ENCODE results near the gene SKIC8. TPM values are rescaled to one million over a fixed set of nuclear protein-coding genes. Genes with fewer than 3 reads are reported as not detected.

Gene SKIC8
- total RNA-seq, 2 experiments from 2014 or later: 40.5 to 48.1 TPM

DNA sequence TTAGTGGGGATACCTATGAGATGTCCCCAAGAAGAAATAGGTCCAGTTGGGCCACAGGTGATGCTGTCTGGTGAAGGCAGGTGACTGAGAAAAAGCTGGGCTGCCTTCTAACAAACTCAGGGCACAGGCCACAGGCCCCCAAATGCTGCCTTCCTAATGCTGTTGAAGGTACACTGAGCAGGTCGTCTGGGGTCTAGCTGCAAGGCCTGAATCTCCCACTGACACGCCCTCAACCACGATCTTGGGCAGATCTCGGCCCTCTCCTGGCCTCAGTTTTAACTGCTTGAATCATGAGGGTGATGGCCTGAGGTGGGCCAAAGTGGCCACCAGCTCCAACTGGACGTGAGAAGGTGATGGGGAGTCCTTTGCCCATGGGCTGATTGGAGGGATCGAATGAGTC is 62.9 kb downstream of the SKIC8 start:
- H3K27me3 Mint-ChIP-seq: peaks cover 34% of the 10 kb centered on the region
- H3K27ac Mint-ChIP-seq: no peak overlapping the region
- H3K4me3 Mint-ChIP-seq: no peak overlapping the region
- H3K9me3 Mint-ChIP-seq (ENCODE audit: low read depth): no peaks in the 10 kb centered on the region
- H3K36me3 Mint-ChIP-seq: no peaks in the 10 kb centered on the region
- peaks cover 13% of the 10 kb centered on the region for H3K4me1 Mint-ChIP-seq
- DNase-seq: no peak
- CTCF ChIA-PET: interaction anchor here (0.8 to 1.6 kb wide), 4 partner anchors 22 to 101 kb away, joined by 3 to 7 read pairs (median 4); no protein-coding TSS in a partner anchor
- ATAC-seq: no peak

DNA sequence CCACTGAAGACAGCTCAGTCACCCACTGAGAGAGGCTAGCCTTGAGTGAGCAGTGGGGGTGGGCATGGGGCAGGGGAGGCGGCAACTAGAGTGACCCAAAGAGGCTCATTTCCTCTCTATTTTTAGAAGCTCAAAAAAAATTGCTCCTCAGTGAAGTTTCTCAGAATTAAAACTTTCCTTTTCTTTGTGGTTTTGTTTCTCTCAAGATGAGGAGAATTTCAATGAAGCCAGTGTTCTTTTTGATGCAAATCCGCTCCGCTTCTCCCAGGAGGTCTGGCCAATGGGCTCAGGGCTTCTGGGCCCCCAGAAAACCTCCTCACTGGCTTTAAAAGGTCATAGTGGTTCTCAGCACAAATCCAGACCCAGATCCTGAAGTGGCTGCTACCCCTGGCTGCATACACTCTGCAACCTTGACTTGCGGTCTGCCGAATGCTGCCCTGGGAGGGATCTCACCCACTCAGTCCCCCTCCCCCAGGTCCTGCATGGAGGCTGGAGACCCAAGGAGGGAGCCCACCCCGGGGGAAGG is 64.8 kb downstream of the SKIC8 start, which contains the start of gene ACSBG1:
Gene ACSBG1 (minus strand): TSS at position 51 of the 526 bp plus-strand sequence. CDS start 64 bp downstream, outside the sequence.
- DNase-seq (no peak), ATAC-seq (no peak)
- Mint-ChIP-seq H3K27me3 (peaks cover 39% of the 10 kb centered on the region), H3K36me3 (no peaks in the 10 kb centered on the region), H3K4me1 (peaks cover 10% of the 10 kb centered on the region), H3K9me3 (ENCODE audit: low read depth) (no peaks in the 10 kb centered on the region), H3K4me3 (no peak within 1 kb of the TSS), H3K27ac (no peak within 1 kb of the TSS)
- CTCF ChIA-PET: interaction anchor here (0.7 to 1.7 kb wide), 2 partner anchors 57 to 276 kb away, joined by 3 read pairs; no protein-coding TSS in a partner anchor

DNA sequence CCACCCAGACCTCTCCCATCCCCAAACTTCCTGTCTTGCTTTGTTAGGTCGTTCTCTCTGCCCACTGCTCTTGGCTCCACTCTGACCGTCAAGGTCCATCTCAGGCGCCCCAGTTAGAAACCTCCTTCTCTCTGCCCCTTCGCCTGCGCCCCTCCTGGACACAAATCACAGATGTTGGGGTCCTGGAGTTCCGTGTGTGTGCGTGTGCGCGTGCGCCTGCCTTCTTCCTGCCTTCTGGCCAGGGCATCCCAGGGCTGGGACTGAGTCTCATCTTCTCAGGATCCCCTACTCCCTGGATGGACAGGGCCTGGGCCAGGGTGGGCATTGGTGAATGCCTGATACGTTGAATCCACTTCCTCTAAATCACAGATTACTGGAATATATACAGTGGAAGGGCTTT is 65.9 kb downstream of the SKIC8 start:
- H3K36me3 Mint-ChIP-seq: no peaks in the 10 kb centered on the region
- CTCF ChIA-PET: interaction anchor here (0.7 kb wide), 1 partner anchor 56 kb away, joined by 3 read pairs; no protein-coding TSS in a partner anchor

More for the DNA sequence above, 65.9 kb downstream of the SKIC8 start:
- Mint-ChIP-seq H3K27me3 (peaks cover 37% of the 10 kb centered on the region), H3K9me3 (ENCODE audit: low read depth) (no peaks in the 10 kb centered on the region), H3K4me1 (peaks cover 10% of the 10 kb centered on the region), H3K4me3 (no peak overlapping the region), H3K27ac (no peak overlapping the region)
- DNase-seq: no peak
- ATAC-seq: no peak

Other genes starting within 250 kb of the SKIC8 start
- 100 to 1,000 TPM; 118 to 135 TPM for gene TBC1D2B, start 221.9 kb downstream of the SKIC8 start, total RNA-seq
- under 1 TPM; 0.26 to 0.28 TPM for gene SH2D7, start 207.0 kb downstream of the SKIC8 start, total RNA-seq
- 1 to 10 TPM in 1 of 2 experiments, under 1 TPM in 1; 0.94 to 1.2 TPM for gene CIB2, start 168.2 kb downstream of the SKIC8 start, total RNA-seq
- 100 to 1,000 TPM in 1 of 2 experiments, 10 to 100 TPM in 1; 97.9 to 105 TPM for gene IDH3A, start 150.2 kb downstream of the SKIC8 start, total RNA-seq
- gene ACSBG1, start 65.0 kb downstream of the SKIC8 start, total RNA-seq: under 1 TPM in 1 of 2 experiments, not detected in 1; 0.28 TPM
- 10 to 100 TPM; 34.0 to 35.8 TPM for gene DNAJA4, start 35.0 kb downstream of the SKIC8 start, total RNA-seq
- gene CRABP1, start 40.7 kb upstream of the SKIC8 start, total RNA-seq: not detected
- gene IREB2, start 138.6 kb upstream of the SKIC8 start, total RNA-seq: 10 to 100 TPM; 60.0 to 72.0 TPM
- 1 to 10 TPM; 1.7 to 1.9 TPM for gene HYKK, start 208.0 kb upstream of the SKIC8 start, total RNA-seq
- 100 to 1,000 TPM; 231 to 278 TPM for gene PSMA4, start 240.8 kb upstream of the SKIC8 start, total RNA-seq

Measured in activated CD8-positive, alpha-beta memory T cell treated with anti-CD3 and anti-CD28 coated beads, Interleukin-2, amount 10 ng/mL, durations not matched to agents 7 days and 5 days (primary cell).